WERI-Rb-1 (cell line): ENCODE measurements around the gene CMSS1.

Experiments used
- DNase-seq: peaks from one replicate; pipeline ENCODE4 v3.0.0-alpha.2; 2020
- H3K27ac ChIP-seq: fragments of 250-450 bp; sonication (Bioruptor Pico); 2 replicates; pipeline ENCODE4 v1.5.1; 2020; ENCODE audit warnings: mild to moderate bottlenecking, moderate library complexity
- H3K27me3 ChIP-seq: fragments of 250-450 bp; sonication (Bioruptor Pico); 2 replicates; pipeline ENCODE4 v1.5.1; 2021; ENCODE audit warnings: mild to moderate bottlenecking, low read depth, moderate library complexity; ENCODE audit not compliant: insufficient read depth, severe bottlenecking
- H3K36me3 ChIP-seq: fragments of 250-450 bp; sonication (Bioruptor Pico); 2 replicates; pipeline ENCODE4 v1.5.1; 2020; ENCODE audit warnings: mild to moderate bottlenecking, moderate library complexity
- H3K4me3 ChIP-seq: 2 replicates; pipeline ENCODE4 v1.5.1; 2011; ENCODE audit warnings: low read depth, mild to moderate bottlenecking, control low read depth, low read length
- H3K9me3 ChIP-seq: fragments of 250-450 bp; sonication (Bioruptor Pico); 2 replicates; pipeline ENCODE4 v1.5.1; 2021; ENCODE audit warnings: mild to moderate bottlenecking, moderate library complexity; ENCODE audit not compliant: severe bottlenecking
- TF ChIP-seq, protein P1 (sequence below): IDR thresholded peaks from 2 replicates; pipeline ENCODE4 v1.5.1; 2011; ENCODE audit warnings: low read depth, mild to moderate bottlenecking, control low read depth, inconsistent platforms, low read length

Gene CMSS1

DNA sequence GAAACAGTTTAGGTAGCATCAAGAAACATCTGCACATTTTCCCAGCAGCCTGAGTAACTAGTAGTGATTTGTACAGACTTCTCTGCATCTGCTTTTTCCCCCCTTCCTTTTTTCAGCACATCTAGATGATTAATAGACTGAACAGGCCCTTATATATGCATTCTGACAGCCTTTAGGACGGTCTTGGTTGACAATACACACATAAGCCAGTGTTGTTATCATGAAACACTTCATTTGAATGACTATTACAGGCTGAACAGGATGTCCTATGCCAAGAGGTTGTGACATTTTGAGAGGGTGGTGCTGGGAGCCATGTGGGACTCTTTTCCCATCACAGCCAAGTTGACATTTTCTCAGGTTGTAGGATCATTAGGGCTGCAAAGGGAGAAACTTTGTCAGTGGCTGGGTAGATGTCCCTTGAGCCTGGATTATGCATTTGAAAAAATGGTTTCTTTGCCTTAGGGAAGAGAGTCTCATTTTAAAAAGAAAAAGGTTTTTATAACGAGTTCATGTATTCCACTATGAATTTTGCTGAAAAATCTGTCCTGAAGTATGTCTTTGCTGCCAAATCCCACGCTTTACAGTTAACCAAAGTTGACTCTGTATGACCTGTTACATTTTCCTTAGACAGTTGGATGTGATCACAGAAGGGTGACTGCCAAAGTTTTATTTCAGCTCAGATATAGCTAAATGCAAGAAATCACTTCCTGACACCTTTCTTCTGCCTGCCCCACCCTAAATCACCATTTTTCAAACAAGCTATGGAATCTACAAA is 223.0 kb downstream of the CMSS1 start:
- H3K36me3 ChIP-seq: no peaks in the 10 kb centered on the region
- no peaks in the 10 kb centered on the region for H3K9me3 ChIP-seq
- no peak overlapping the region for H3K27ac ChIP-seq
- H3K27me3 ChIP-seq: no peaks in the 10 kb centered on the region
- TF ChIP-seq, protein P1, sequence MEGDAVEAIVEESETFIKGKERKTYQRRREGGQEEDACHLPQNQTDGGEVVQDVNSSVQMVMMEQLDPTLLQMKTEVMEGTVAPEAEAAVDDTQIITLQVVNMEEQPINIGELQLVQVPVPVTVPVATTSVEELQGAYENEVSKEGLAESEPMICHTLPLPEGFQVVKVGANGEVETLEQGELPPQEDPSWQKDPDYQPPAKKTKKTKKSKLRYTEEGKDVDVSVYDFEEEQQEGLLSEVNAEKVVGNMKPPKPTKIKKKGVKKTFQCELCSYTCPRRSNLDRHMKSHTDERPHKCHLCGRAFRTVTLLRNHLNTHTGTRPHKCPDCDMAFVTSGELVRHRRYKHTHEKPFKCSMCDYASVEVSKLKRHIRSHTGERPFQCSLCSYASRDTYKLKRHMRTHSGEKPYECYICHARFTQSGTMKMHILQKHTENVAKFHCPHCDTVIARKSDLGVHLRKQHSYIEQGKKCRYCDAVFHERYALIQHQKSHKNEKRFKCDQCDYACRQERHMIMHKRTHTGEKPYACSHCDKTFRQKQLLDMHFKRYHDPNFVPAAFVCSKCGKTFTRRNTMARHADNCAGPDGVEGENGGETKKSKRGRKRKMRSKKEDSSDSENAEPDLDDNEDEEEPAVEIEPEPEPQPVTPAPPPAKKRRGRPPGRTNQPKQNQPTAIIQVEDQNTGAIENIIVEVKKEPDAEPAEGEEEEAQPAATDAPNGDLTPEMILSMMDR: no peak
- H3K4me3 ChIP-seq: no peak overlapping the region
- DNase-seq: no peak

DNA sequence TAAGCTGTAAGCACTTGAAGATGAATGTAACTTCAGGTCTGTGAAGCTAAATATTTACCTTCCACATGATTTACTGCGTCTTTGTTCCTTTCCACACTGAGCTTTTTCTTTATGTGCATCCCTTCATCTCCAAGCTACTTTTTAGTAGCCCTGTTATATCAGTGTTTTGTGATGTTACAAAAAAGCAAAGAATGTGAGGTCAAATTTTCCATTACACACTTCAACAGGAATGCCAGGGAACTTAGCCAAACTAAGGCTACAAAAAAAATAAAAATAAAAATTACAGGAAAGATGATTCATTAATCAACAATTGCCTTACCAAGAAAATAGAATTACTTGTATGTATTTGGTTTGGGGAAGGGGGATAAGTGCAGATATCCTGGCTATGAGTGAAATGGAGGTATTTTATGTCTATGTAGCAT is 223.7 kb downstream of the CMSS1 start:
- Histone ChIP-seq H3K9me3 (no peaks in the 10 kb centered on the region), H3K4me3 (no peak overlapping the region), H3K27ac (no peak overlapping the region), H3K27me3 (no peaks in the 10 kb centered on the region), H3K36me3 (no peaks in the 10 kb centered on the region)
- no peak for DNase-seq
- TF ChIP-seq, protein P1: no peak

DNA sequence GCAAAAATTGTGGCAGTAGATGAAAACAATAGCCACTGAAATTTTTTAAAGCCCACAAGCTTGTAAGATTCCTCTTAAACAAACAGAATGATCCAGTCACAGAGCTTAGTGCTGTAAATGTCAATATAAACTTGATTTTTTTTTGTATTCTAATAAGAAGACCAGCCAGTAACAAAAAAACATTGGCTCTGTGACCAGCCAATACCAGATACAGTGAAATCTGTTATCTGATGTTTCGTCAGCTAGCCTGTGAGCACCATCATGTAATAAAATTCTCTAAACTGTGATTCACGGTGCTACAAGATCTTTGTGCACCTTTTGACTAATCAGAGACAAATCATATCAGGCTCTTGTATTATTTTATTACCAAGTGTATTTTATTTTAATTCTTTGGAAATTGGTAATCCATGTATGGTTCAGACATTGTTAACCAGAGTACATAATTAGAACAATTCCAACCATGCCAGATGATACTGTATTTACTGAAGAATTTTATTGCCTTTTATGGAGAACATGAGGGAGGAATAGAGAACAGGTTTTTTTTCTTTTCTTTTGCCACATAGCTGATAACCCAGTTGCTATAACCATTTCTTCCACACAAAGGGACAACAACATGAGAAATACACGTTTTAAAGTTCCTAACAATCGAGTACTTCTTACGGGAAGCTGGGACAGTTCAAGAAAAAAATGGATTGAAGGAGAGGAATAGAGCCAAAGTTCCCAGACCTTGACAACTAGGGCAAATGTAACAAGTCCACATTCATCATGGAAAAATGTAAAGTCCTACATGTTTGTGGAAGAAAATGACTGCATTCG is 224.7 kb downstream of the CMSS1 start:
- Histone ChIP-seq H3K27me3 (no peaks in the 10 kb centered on the region), H3K27ac (no peak overlapping the region), H3K36me3 (no peaks in the 10 kb centered on the region), H3K9me3 (no peaks in the 10 kb centered on the region), H3K4me3 (no peak overlapping the region)
- TF ChIP-seq, protein P1: no peak
- no peak for DNase-seq

DNA sequence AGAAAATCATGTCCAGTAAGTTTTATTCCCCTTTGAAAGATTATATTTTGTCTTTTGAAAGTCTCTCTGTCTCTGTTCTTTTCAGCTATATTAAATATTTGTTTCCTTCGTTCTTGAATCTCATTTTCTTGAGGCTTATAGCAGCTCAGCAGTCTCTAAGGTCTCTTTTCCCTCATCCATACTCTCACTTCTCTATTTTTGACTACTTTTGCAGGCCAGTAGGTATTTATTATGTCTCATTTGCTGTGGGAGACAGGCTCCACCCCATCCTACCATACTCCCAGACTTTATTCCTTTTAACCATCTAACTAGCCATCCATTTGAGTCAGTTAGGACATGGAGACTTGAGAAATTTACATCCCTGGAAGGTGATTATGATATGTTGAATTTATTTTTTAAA is 225.6 kb downstream of the CMSS1 start:
- H3K9me3 ChIP-seq: no peaks in the 10 kb centered on the region
- no peaks in the 10 kb centered on the region for H3K27me3 ChIP-seq
- TF ChIP-seq, protein P1: no peak
- H3K4me3 ChIP-seq: no peak overlapping the region
- H3K27ac ChIP-seq: no peak overlapping the region
- no peak for DNase-seq
- no peaks in the 10 kb centered on the region for H3K36me3 ChIP-seq

DNA sequence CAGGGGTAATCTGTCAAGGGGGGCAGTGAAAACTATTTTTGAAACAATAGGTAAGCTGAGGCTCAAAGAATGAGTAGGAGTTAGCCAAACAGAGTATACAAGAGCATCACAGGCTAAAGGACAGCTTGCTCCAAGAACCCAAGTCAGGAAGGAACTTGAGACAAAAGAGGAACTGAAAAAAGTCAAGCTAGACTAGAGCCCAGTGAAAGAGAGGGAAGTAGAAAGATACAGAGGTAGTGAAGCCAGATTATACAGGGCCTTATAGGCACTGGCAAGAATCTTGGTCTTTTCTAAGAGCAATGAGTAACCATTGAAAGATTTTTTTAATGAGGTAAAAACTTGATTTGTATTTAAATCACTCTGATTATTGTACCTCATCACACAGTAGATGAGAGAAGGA is 226.7 kb downstream of the CMSS1 start:
- Histone ChIP-seq H3K27ac (no peak overlapping the region), H3K36me3 (no peaks in the 10 kb centered on the region), H3K4me3 (no peak overlapping the region), H3K9me3 (no peaks in the 10 kb centered on the region), H3K27me3 (no peaks in the 10 kb centered on the region)
- DNase-seq: no peak
- TF ChIP-seq, protein P1: no peak
